H1 (cell line): ENCODE results near the gene RABEP1. TPM values are rescaled to one million over a fixed set of nuclear protein-coding genes. Genes with fewer than 3 reads are reported as not detected.

Experiments used
- CTCF ChIA-PET: fragments of 300-600 bp; sonication (Branson Sonifier 250); formaldehyde crosslinking; loops from one replicate; lab custom pipeline; 2021; ENCODE audit not compliant: partially characterized antibody; lab: Charles Lee
- POLR2A ChIA-PET: fragments of 300-600 bp; sonication (Branson Sonifier 250); formaldehyde crosslinking; loops from one replicate; lab custom pipeline; 2021; ENCODE audit warnings: inconsistent platforms; ENCODE audit not compliant: partially characterized antibody; lab: Charles Lee
- DNase-seq, 2 experiments: peaks; one replicate each; pipeline versions ENCODE4 v3.0.0 to v3.0.0-alpha.2; 2010 to 2022; ENCODE audit warnings: low spot score in 2 of 2, low read depth in 1 of 2, mixed read lengths in 1 of 2
- FAIRE-seq: peaks from 2 replicates; lab custom pipeline; 2011; peaks lifted over from hg19 to GRCh38; lab: Jason Lieb, UNC
- H2AFZ ChIP-seq: 2 replicates; pipeline ENCODE4 v1.8.1; 2012; ENCODE audit warnings: low read length, inconsistent platforms
- H2AK5ac ChIP-seq: 2 replicates; pipeline ENCODE4 v1.6.1; 2013; ENCODE audit warnings: low read depth, low read length
- H2BK120ac ChIP-seq: replicated peaks from 2 replicates; pipeline ENCODE3; 2013; ENCODE audit warnings: low read depth, low read length, inconsistent platforms
- H2BK12ac ChIP-seq: 2 replicates; pipeline ENCODE4 v1.6.1; 2013; ENCODE audit warnings: low read depth, low read length
- H2BK15ac ChIP-seq: 2 replicates; pipeline ENCODE4 v1.6.1; 2013; ENCODE audit warnings: low read length
- H2BK20ac ChIP-seq: 2 replicates; pipeline ENCODE4 v1.6.1; 2013; ENCODE audit warnings: low read length
- H2BK5ac ChIP-seq: 2 replicates; pipeline ENCODE4 v1.6.1; 2013; ENCODE audit warnings: low read depth, low read length
- H3K14ac ChIP-seq: 2 replicates; pipeline ENCODE4 v1.6.1; 2013; ENCODE audit warnings: inconsistent platforms; ENCODE audit not compliant: insufficient read length
- H3K18ac ChIP-seq: 2 replicates; pipeline ENCODE4 v1.6.1; 2013; ENCODE audit warnings: low read length; ENCODE audit errors: extremely low read depth
- H3K23ac ChIP-seq: 2 replicates; pipeline ENCODE4 v1.6.1; 2013; ENCODE audit warnings: inconsistent platforms; ENCODE audit not compliant: insufficient read length
- H3K23me2 ChIP-seq: 2 replicates; pipeline ENCODE4 v1.6.1; 2013; ENCODE audit warnings: low read depth, low read length
- H3K27ac ChIP-seq: 2 replicates; pipeline ENCODE4 v1.6.1; 2011; ENCODE audit warnings: low read depth, low read length, inconsistent platforms
- H3K27me3 ChIP-seq, 4 experiments: replicated peaks in 1 of 4; 1 replicate in 1 of 4; 2 replicates in 3 of 4; pipeline versions ENCODE4 v1.6.1 to v1.8.1; 2011 to 2013; ENCODE audit warnings: low read length in 3 of 4, mild to moderate bottlenecking in 3 of 4, inconsistent platforms in 2 of 4, mixed read lengths in 2 of 4, moderate library complexity in 1 of 4; ENCODE audit not compliant: control insufficient read depth in 3 of 4, insufficient read depth in 3 of 4; ENCODE audit errors: extremely low read depth in 1 of 4
- H3K36me3 ChIP-seq, 4 experiments: 2 replicates each; pipeline versions ENCODE4 v1.6.1 to v1.8.1; 2011 to 2013; ENCODE audit warnings: mild to moderate bottlenecking in 4 of 4, low read length in 3 of 4, moderate library complexity in 2 of 4, control low read depth in 1 of 4, inconsistent platforms in 1 of 4; ENCODE audit not compliant: insufficient read depth in 4 of 4, control insufficient read depth in 2 of 4
- H3K4ac ChIP-seq: replicated peaks from 2 replicates; pipeline ENCODE3; 2013; ENCODE audit warnings: low read length, low read depth, mixed read lengths, inconsistent platforms; ENCODE audit not compliant: insufficient read length
- H3K4me1 ChIP-seq, 4 experiments: replicated peaks in 1 of 4; 1 replicate in 1 of 4; 2 replicates in 3 of 4; pipeline versions ENCODE4 v1.6.1 to v1.8.1; 2011 to 2013; ENCODE audit warnings: low read length in 3 of 4, inconsistent platforms in 2 of 4, mixed read lengths in 1 of 4; ENCODE audit not compliant: insufficient read depth in 4 of 4, control insufficient read depth in 3 of 4
- H3K4me2 ChIP-seq, 2 experiments: 2 replicates each; pipeline versions ENCODE4 v1.6.1 to v1.8.1; 2011 to 2013; ENCODE audit warnings: low read depth in 2 of 2, low read length in 2 of 2, control low read depth in 1 of 2, inconsistent platforms in 1 of 2, mild to moderate bottlenecking in 1 of 2; ENCODE audit not compliant: insufficient read depth in 1 of 2
- H3K4me3 ChIP-seq, 4 experiments: fragments of 200-600, 300-600 bp in 1 of 4; sonication (generic), shearing (Covaris generic), sonication (Bioruptor Twin) in 1 of 4; 2 replicates each; pipeline versions ENCODE4 v1.5.1 to v1.8.1; 2011 to 2016; ENCODE audit warnings: low read length in 4 of 4, low read depth in 3 of 4, control low read depth in 2 of 4, inconsistent platforms in 2 of 4, mild to moderate bottlenecking in 2 of 4, mixed read lengths in 1 of 4, moderate library complexity in 1 of 4; ENCODE audit not compliant: insufficient read depth in 2 of 4; ENCODE audit errors: extremely low read depth in 1 of 4
- H3K56ac ChIP-seq: replicated peaks from 2 replicates; pipeline ENCODE3; 2013; ENCODE audit warnings: low read depth, mild to moderate bottlenecking, mixed read lengths, low read length, inconsistent platforms; ENCODE audit not compliant: insufficient read length
- H3K79me1 ChIP-seq: 2 replicates; pipeline ENCODE4 v1.6.1; 2013; ENCODE audit warnings: low read depth, low read length, control low read depth
- H3K79me2 ChIP-seq, 2 experiments: 2 replicates each; pipeline versions ENCODE4 v1.6.1 to v1.8.1; 2012 to 2013; ENCODE audit warnings: low read length in 2 of 2, mild to moderate bottlenecking in 2 of 2, inconsistent platforms in 1 of 2; ENCODE audit not compliant: insufficient read depth in 2 of 2, control insufficient read depth in 1 of 2
- H3K9ac ChIP-seq, 4 experiments: replicated peaks in 1 of 4; 1 replicate in 1 of 4; 2 replicates in 3 of 4; pipeline versions ENCODE4 v1.6.1 to v1.8.1; 2011 to 2013; ENCODE audit warnings: low read depth in 3 of 4, low read length in 3 of 4, control low read depth in 2 of 4, mild to moderate bottlenecking in 2 of 4, moderate library complexity in 2 of 4, inconsistent platforms in 1 of 4; ENCODE audit errors: extremely low read depth in 1 of 4
- H3K9me3 ChIP-seq, 2 experiments: 2 replicates each; pipeline versions ENCODE4 v1.6.1 to v1.8.1; 2012 to 2013; ENCODE audit warnings: mild to moderate bottlenecking in 2 of 2, moderate library complexity in 2 of 2, control low read depth in 1 of 2, inconsistent platforms in 1 of 2, low read depth in 1 of 2, low read length in 1 of 2, mixed read lengths in 1 of 2; ENCODE audit not compliant: insufficient read depth in 2 of 2
- H4K20me1 ChIP-seq, 2 experiments: replicated peaks in 1 of 2; 2 replicates each; pipeline versions ENCODE3 to v1.8.1; 2011 to 2013; ENCODE audit warnings: inconsistent platforms in 2 of 2, low read length in 2 of 2, mild to moderate bottlenecking in 1 of 2; ENCODE audit not compliant: insufficient read depth in 2 of 2, control insufficient read depth in 1 of 2
- H4K5ac ChIP-seq: 2 replicates; pipeline ENCODE4 v1.6.1; 2013; ENCODE audit warnings: low read length, low read depth, mixed read lengths, inconsistent platforms; ENCODE audit not compliant: insufficient read length
- H4K8ac ChIP-seq: 2 replicates; pipeline ENCODE4 v1.8.0; 2013; ENCODE audit warnings: mild to moderate bottlenecking, moderate library complexity, low read length, inconsistent platforms; ENCODE audit not compliant: insufficient read depth; ENCODE audit errors: extremely low read depth
- H4K91ac ChIP-seq: replicated peaks from 2 replicates; pipeline ENCODE3; 2013; ENCODE audit warnings: low read length, mixed read lengths, inconsistent platforms; ENCODE audit not compliant: insufficient read length
- CTBP2 ChIP-seq: IDR thresholded peaks from 2 replicates; pipeline ENCODE4 v1.7.0; 2011; ENCODE audit warnings: borderline replicate concordance, mild to moderate bottlenecking, moderate library complexity, mixed read lengths, low read length; ENCODE audit not compliant: insufficient read depth, insufficient read length
- GTF2F1 ChIP-seq: IDR thresholded peaks from 2 replicates; pipeline ENCODE4 v1.6.1; 2012; ENCODE audit warnings: low read depth, low read length, improper control_type of control experiment, borderline replicate concordance
- PHF8 ChIP-seq: fragments of 200-600 bp; sonication (generic); conservative IDR thresholded peaks from 2 replicates; pipeline ENCODE4 v1.7.1; 2012; ENCODE audit warnings: low read depth, mild to moderate bottlenecking, inconsistent platforms, low read length, moderate library complexity
- RBBP5 ChIP-seq: IDR thresholded peaks from 2 replicates; pipeline ENCODE4 v1.7.1; 2012; ENCODE audit warnings: low read depth, mild to moderate bottlenecking, inconsistent platforms, low read length, moderate library complexity, borderline replicate concordance
- SIN3A ChIP-seq, 2 experiments: IDR thresholded peaks in 1 of 2; conservative IDR thresholded peaks in 1 of 2; 2 replicates each; pipeline ENCODE4 v1.6.1; 2011 to 2012; ENCODE audit warnings: low read length in 2 of 2, improper control_type of control experiment in 1 of 2, low read depth in 1 of 2, mild to moderate bottlenecking in 1 of 2
- SIX5 ChIP-seq: IDR thresholded peaks from 2 replicates; pipeline ENCODE4 v1.6.1; 2011; ENCODE audit warnings: mild to moderate bottlenecking, low read depth, low read length
- SP1 ChIP-seq: IDR thresholded peaks from 2 replicates; pipeline ENCODE4 v1.6.1; 2011; ENCODE audit warnings: low read depth, low read length
- SP2 ChIP-seq: IDR thresholded peaks from 2 replicates; pipeline ENCODE4 v1.6.1; 2012; ENCODE audit warnings: mild to moderate bottlenecking, low read length, inconsistent platforms
- SP4 ChIP-seq: IDR thresholded peaks from 2 replicates; pipeline ENCODE4 v1.6.1; 2012; ENCODE audit warnings: low read length, inconsistent platforms
- TAF7 ChIP-seq: optimal IDR thresholded peaks from 2 replicates; pipeline ENCODE3; 2011; ENCODE audit warnings: low read depth, mild to moderate bottlenecking, inconsistent platforms, low read length, moderate library complexity, borderline replicate concordance
- ZNF274 ChIP-seq: IDR thresholded peaks from 2 replicates; pipeline ENCODE4 v1.7.0; 2012; ENCODE audit warnings: low read length, borderline replicate concordance; ENCODE audit errors: extremely low read depth
- WGBS, 2 experiments: shearing (Covaris generic) in 1 of 2; methylation state at CpG; one replicate each; pipeline versions ENCODE4 v1.1.6 to v1.1.7; 2013 to 2015; ENCODE audit warnings: low lambda C conversion rate in 2 of 2, mixed read lengths in 2 of 2, inconsistent platforms in 1 of 2, low coverage in 1 of 2, missing lambda C conversion rate in 1 of 2; ENCODE audit not compliant: insufficient replicate concordance in 2 of 2, insufficient coverage in 1 of 2, insufficient read length in 1 of 2; ENCODE audit errors: extremely low coverage in 1 of 2, missing lambda C conversion rate in 1 of 2; 5-methylcytosine and 5-hydroxymethylcytosine counted together
- polyA plus RNA-seq, 7 experiments: library from polyadenylated mRNA; depleted of rRNA in 3 of 7; stranded (reverse) in 5 of 7; unstranded in 2 of 7; fragments of >200 nt in 5 of 7; fragments of 200-250 nt in 2 of 7; gene quantifications; 1 replicate in 5 of 7; 2 replicates in 1 of 7; 4 replicates in 1 of 7; pipeline versions ENCODE4 v1.2.1 to v1.2.3, GENCODE V29; 2011 to 2013; ENCODE audit warnings: missing spikeins in 2 of 7, mixed read lengths in 2 of 7
- total RNA-seq: library from RNA; stranded (reverse); fragmentation: NEBNext Ultra II Directional; extraction: Animal tissue kit (Norgen Biotek cat#: 25700); gene quantifications from 2 replicates; pipeline ENCODE4 v1.2.1, GENCODE V29; 2021

RABEP1 gene
- total and polyA plus RNA-seq, 2 of the 8 experiments (the other 6 are each of a cell fraction or from before 2014, with no cell fraction given) = 8.5 to 52.3 TPM

GRCh38 chr17:5419959-5420653 is 138.0 kb downstream of the RABEP1 start, which contains the start of gene RPAIN:
TSS of gene RPAIN (plus strand) at chr17:5420182. CDS start at chr17:5420211, 29 bp downstream.
- Histone ChIP-seq H3K23ac (no peak within 1 kb of the TSS), H2BK20ac (no peak within 1 kb of the TSS), H2BK12ac (peak within 1 kb of the TSS; percentile 98), H3K4me1 (peaks cover 0 to 4% (median 2%) of the 10 kb centered on the region in 4 experiments; a peak in 3 of 7 replicates), H3K9ac (peak within 1 kb of the TSS; percentile 92 to 99 (median 98)), H2BK5ac (peak within 1 kb of the TSS; percentile 96), H2AFZ (peak within 1 kb of the TSS; percentile 100), H3K56ac (peak within 1 kb of the TSS; percentile 83), H3K18ac (peak within 1 kb of the TSS; percentile 97; the same call in 1 of the 2 replicates), H4K8ac (peak within 1 kb of the TSS; percentile 99; the same call in 1 of the 2 replicates), H3K79me1 (peaks cover 9% of the 10 kb centered on the region; the same call in 1 of the 2 replicates), H3K14ac (no peak within 1 kb of the TSS), H3K79me2 (peaks cover 23 to 70% of the 10 kb centered on the region in 2 experiments), H4K20me1 (peaks cover 4% of the 10 kb centered on the region in 2 experiments), H2AK5ac (no peak within 1 kb of the TSS; the same call in 1 of the 2 replicates), H2BK120ac (peak within 1 kb of the TSS; percentile 58), H3K36me3 (peaks cover 19 to 59% (median 38%) of the 10 kb centered on the region in 4 experiments), H3K27me3 (no peaks in the 10 kb centered on the region), H4K91ac (peak within 1 kb of the TSS; percentile 96), H3K9me3 (no peaks in the 10 kb centered on the region), H3K4ac (peak within 1 kb of the TSS; percentile 27), H4K5ac (peak within 1 kb of the TSS; percentile 84), H3K4me3 (peak within 1 kb of the TSS; percentile 67 to 99 (median 97)), H3K27ac (peak within 1 kb of the TSS; percentile 95), H3K4me2 (peak within 1 kb of the TSS; percentile 55 to 94), H3K23me2 (peaks cover 5% of the 10 kb centered on the region), H2BK15ac (no peak within 1 kb of the TSS; the same call in 1 of the 2 replicates)
- WGBS, 2 experiments = 1% methylated on average over 41 of the region's 41 CpGs; no CpG with 5 or more reads in 1 of the 2 experiments
- ChIA-PET CTCF (interaction anchor here (1.8 kb wide), 1 partner anchor 11 kb away, joined by 7 read pairs; no protein-coding TSS in a partner anchor), POLR2A (interaction anchor here (0.9 to 11.3 kb wide), 17 partner anchors 10 to 66 kb away, joined by 3 to 225 read pairs (median 5); partner anchors contain the start of genes C1QBP, DERL2, DHX33 and MIS12)
- peak; percentile 29 to 87 for DNase-seq
- no peak for FAIRE-seq
- no peak for TF ChIP-seq CTBP2
- peak; percentile 79 for TF ChIP-seq TAF7
- TF ChIP-seq GTF2F1 = peak; percentile 18; the same call in 1 of the 2 replicates
- TF ChIP-seq SP4 = no peak
- TF ChIP-seq SP2 = no peak
- no peak for TF ChIP-seq ZNF274
- peak; percentile 92 for TF ChIP-seq PHF8
- TF ChIP-seq RBBP5 = peak; percentile 32; the same call in 1 of the 2 replicates
- peak; percentile 58 to 77; a peak in 2 of 4 replicates for TF ChIP-seq SIN3A (conservative IDR thresholded peaks at IDR 0.05 in 1 of 2, IDR thresholded peaks at IDR 0.05 in 1 of 2; ENCODE audit: low read depth in 1 of 2, low read length in 2 of 2)
- no peak for TF ChIP-seq SP1
- peak; percentile 46; the same call in 1 of the 2 replicates for TF ChIP-seq SIX5
